ENCODE data around the gene FBXO2. TPM values are rescaled to one million over a fixed set of nuclear protein-coding genes. Genes with fewer than 3 reads are reported as not detected.

The FBXO2 gene
- polyA plus RNA-seq, 1 donor (not counting 4 experiments of a cell fraction or from before 2014, with no cell fraction given): 42.2 TPM

DNA sequence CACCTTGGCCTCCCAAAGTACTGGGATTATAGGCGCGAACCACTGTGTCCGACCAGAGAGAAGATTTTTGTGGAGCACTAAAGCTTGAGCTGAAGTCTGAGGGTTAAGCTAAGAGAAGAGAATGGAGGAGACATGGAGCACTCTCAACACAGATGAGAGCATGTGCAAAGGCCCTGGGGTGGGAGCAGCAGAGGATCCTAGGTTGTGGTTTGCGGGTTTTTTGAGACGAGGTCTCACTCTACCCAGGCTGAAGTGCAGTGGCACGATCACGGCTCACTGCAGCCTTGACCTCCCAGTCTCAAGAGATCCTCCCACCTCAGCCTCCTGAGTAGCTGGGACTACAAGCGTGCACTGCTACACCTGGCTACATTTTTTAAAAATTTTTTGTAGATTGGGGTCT, 30.5 kb downstream of the FBXO2 start:
- H3K27me3 ChIP-seq (ENCODE audit: control insufficient read depth, extremely low read depth, insufficient read depth, low read length): peaks cover 3% of the 10 kb centered on the region
- no peak overlapping the region for H3K27ac ChIP-seq (ENCODE audit: control insufficient read depth, insufficient read depth, low read length)
- no peaks in the 10 kb centered on the region for H3K9me3 ChIP-seq (ENCODE audit: control insufficient read depth, low read depth, low read length)
- no peaks in the 10 kb centered on the region for H3K79me2 ChIP-seq (ENCODE audit: control insufficient read depth, insufficient read depth, low read length)
- no peak for DNase-seq (ENCODE audit: low read depth, low spot score)
- no peak for TF ChIP-seq EZH2 (IDR thresholded peaks at IDR 0.05; ENCODE audit: low read length)
- TF ChIP-seq, protein P1, sequence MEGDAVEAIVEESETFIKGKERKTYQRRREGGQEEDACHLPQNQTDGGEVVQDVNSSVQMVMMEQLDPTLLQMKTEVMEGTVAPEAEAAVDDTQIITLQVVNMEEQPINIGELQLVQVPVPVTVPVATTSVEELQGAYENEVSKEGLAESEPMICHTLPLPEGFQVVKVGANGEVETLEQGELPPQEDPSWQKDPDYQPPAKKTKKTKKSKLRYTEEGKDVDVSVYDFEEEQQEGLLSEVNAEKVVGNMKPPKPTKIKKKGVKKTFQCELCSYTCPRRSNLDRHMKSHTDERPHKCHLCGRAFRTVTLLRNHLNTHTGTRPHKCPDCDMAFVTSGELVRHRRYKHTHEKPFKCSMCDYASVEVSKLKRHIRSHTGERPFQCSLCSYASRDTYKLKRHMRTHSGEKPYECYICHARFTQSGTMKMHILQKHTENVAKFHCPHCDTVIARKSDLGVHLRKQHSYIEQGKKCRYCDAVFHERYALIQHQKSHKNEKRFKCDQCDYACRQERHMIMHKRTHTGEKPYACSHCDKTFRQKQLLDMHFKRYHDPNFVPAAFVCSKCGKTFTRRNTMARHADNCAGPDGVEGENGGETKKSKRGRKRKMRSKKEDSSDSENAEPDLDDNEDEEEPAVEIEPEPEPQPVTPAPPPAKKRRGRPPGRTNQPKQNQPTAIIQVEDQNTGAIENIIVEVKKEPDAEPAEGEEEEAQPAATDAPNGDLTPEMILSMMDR (optimal IDR thresholded peaks at IDR 0.05 in 1 of 3, IDR thresholded peaks at IDR 0.05 in 1 of 3, conservative IDR thresholded peaks at IDR 0.05 in 1 of 3; ENCODE audit: extremely low read depth in 1 of 3, insufficient read depth in 2 of 3, low read length in 3 of 3): no peak
- H4K20me1 ChIP-seq (ENCODE audit: control insufficient read depth, extremely low read depth, insufficient read depth, low read length): no peaks in the 10 kb centered on the region
- no peaks in the 10 kb centered on the region for H3K9me1 ChIP-seq (ENCODE audit: control insufficient read depth, extremely low read depth, insufficient read depth, low read length)
- no peak overlapping the region for H2AFZ ChIP-seq (ENCODE audit: control insufficient read depth, low read length)
- H3K4me3 ChIP-seq (ENCODE audit: control insufficient read depth in 2 of 3, extremely low read depth in 1 of 3, insufficient read depth in 2 of 3, low read depth in 1 of 3, low read length in 3 of 3): no peak overlapping the region
- dilution Hi-C loops (cut with MboI; ENCODE audit: extremely low pct_ligation_motif_present, low sequenced_read_pairs): no loop called here
- no peak overlapping the region for H3K9ac ChIP-seq (ENCODE audit: control insufficient read depth, extremely low read depth, insufficient read depth, low read length)
- H3K4me2 ChIP-seq (ENCODE audit: control insufficient read depth, extremely low read depth, insufficient read depth, low read depth, low read length): no peak overlapping the region
- no peak for FAIRE-seq
- H3K36me3 ChIP-seq (ENCODE audit: control insufficient read depth in 2 of 2, extremely low read depth in 1 of 2, insufficient read depth in 2 of 2, low read length in 2 of 2): no peaks in the 10 kb centered on the region
- no peaks in the 10 kb centered on the region for H3K4me1 ChIP-seq (ENCODE audit: control insufficient read depth, extremely low read depth, insufficient read depth, low read length)

DNA sequence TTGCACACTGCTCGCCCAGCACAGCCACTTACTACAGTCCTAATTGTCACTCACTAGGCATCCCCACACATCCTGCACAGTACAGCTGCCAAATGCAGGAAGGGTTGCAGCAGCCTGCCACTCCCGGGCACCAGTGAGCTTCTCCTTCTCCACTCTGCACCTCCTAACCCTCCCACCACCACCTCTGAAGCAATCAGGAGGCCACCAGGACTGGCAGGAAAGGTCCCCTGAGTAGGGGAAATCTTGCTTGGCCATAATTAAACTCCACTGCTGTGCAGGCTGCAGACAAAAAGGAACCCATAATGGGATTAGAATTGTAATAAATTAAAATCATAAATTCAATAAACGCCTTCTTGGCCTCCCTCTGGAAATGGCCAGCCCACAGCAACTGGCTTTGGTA, 31.8 kb downstream of the FBXO2 start:
- H3K27me3 ChIP-seq (ENCODE audit: control insufficient read depth, extremely low read depth, insufficient read depth, low read length): peaks cover 3% of the 10 kb centered on the region
- H2AFZ ChIP-seq (ENCODE audit: control insufficient read depth, low read length): no peak overlapping the region
- no peaks in the 10 kb centered on the region for H3K4me1 ChIP-seq (ENCODE audit: control insufficient read depth, extremely low read depth, insufficient read depth, low read length)
- H3K9me3 ChIP-seq (ENCODE audit: control insufficient read depth, low read depth, low read length): no peaks in the 10 kb centered on the region
- no peak overlapping the region for H3K27ac ChIP-seq (ENCODE audit: control insufficient read depth, insufficient read depth, low read length)
- no peak overlapping the region for H3K4me3 ChIP-seq (ENCODE audit: control insufficient read depth in 2 of 3, extremely low read depth in 1 of 3, insufficient read depth in 2 of 3, low read depth in 1 of 3, low read length in 3 of 3)
- dilution Hi-C loops (cut with MboI; ENCODE audit: extremely low pct_ligation_motif_present, low sequenced_read_pairs): no loop called here
- FAIRE-seq (no peak), DNase-seq (ENCODE audit: low read depth, low spot score) (no peak)
- H3K79me2 ChIP-seq (ENCODE audit: control insufficient read depth, insufficient read depth, low read length): no peaks in the 10 kb centered on the region
- TF ChIP-seq, protein P1 (optimal IDR thresholded peaks at IDR 0.05 in 1 of 3, IDR thresholded peaks at IDR 0.05 in 1 of 3, conservative IDR thresholded peaks at IDR 0.05 in 1 of 3; ENCODE audit: extremely low read depth in 1 of 3, insufficient read depth in 2 of 3, low read length in 3 of 3): no peak
- TF ChIP-seq EZH2 (IDR thresholded peaks at IDR 0.05; ENCODE audit: low read length): no peak
- no peaks in the 10 kb centered on the region for H3K36me3 ChIP-seq (ENCODE audit: control insufficient read depth in 2 of 2, extremely low read depth in 1 of 2, insufficient read depth in 2 of 2, low read length in 2 of 2)
- H3K9me1 ChIP-seq (ENCODE audit: control insufficient read depth, extremely low read depth, insufficient read depth, low read length): no peaks in the 10 kb centered on the region
- H3K4me2 ChIP-seq (ENCODE audit: control insufficient read depth, extremely low read depth, insufficient read depth, low read depth, low read length): no peak overlapping the region
- no peaks in the 10 kb centered on the region for H4K20me1 ChIP-seq (ENCODE audit: control insufficient read depth, extremely low read depth, insufficient read depth, low read length)
- H3K9ac ChIP-seq (ENCODE audit: control insufficient read depth, extremely low read depth, insufficient read depth, low read length): no peak overlapping the region

Measured in keratinocyte (primary cell).